HEK293 (cell line): ENCODE measurements around the gene KCNK15.

Source experiments
- CTCF ChIA-PET: fragments of 350-600 bp; formaldehyde crosslinking; extraction: SDS; loops from one replicate; lab custom pipeline; 2021; ENCODE audit warnings: antibody characterized with exemption; lab: Yijun Ruan, JAX
- POLR2A ChIA-PET: fragments of 300-600 bp; formaldehyde crosslinking; extraction: SDS; loops from one replicate; lab custom pipeline; 2020; ENCODE audit warnings: antibody characterized with exemption, inconsistent platforms; lab: Yijun Ruan, JAX
- H3K27ac ChIP-seq: fragments of 200-500 bp; sonication (Bioruptor generic); 2 replicates; pipeline ENCODE4 v1.5.1; 2014; ENCODE audit warnings: low read depth, low read length, control low read depth, inconsistent platforms; ENCODE audit errors: extremely low read depth
- H3K36me3 ChIP-seq, 2 experiments: fragments of 200-500 bp in 1 of 2; sonication (Bioruptor generic) in 1 of 2; 1 replicate in 1 of 2; 2 replicates in 1 of 2; pipeline ENCODE4 v1.5.1; 2014 to 2017; ENCODE audit warnings: inconsistent platforms in 2 of 2, low read length in 2 of 2; ENCODE audit not compliant: control insufficient read depth in 2 of 2, insufficient read depth in 1 of 2
- H3K4me1 ChIP-seq: fragments of 200-500 bp; sonication (Bioruptor generic); 2 replicates; pipeline ENCODE4 v1.5.1; 2014; ENCODE audit warnings: mild to moderate bottlenecking, low read length, inconsistent platforms; ENCODE audit not compliant: control insufficient read depth, insufficient read depth
- H3K4me3 ChIP-seq: 2 replicates; pipeline ENCODE4 v1.5.1; 2011; ENCODE audit warnings: low read depth, mild to moderate bottlenecking, control low read depth, low read length, moderate library complexity
- H3K9me3 ChIP-seq: fragments of 200-500 bp; sonication (Bioruptor generic); 2 replicates; pipeline ENCODE4 v1.5.1; 2014; ENCODE audit warnings: low read depth, low read length, inconsistent platforms; ENCODE audit not compliant: control insufficient read depth, insufficient read depth
- BCL11A ChIP-seq: fragments of 450-650 bp; formaldehyde crosslinking; IDR thresholded peaks from 2 replicates; pipeline ENCODE4 v1.5.1; 2016; ENCODE audit warnings: low read depth, missing biosample characterization, missing genetic modification characterization
- BCL11B ChIP-seq: fragments of 450-650 bp; formaldehyde crosslinking; IDR thresholded peaks from 2 replicates; pipeline ENCODE4 v1.5.1; 2016; ENCODE audit warnings: low read depth, missing biosample characterization, missing genetic modification characterization
- FEZF1 ChIP-seq: fragments of 450-650 bp; formaldehyde crosslinking; IDR thresholded peaks from 2 replicates; pipeline ENCODE4 v1.5.1; 2016; ENCODE audit warnings: missing biosample characterization, missing genetic modification characterization
- KLF7 ChIP-seq: fragments of 450-650 bp; formaldehyde crosslinking; IDR thresholded peaks from 2 replicates; pipeline ENCODE4 v1.5.1; 2016; ENCODE audit warnings: missing biosample characterization, missing genetic modification characterization, borderline replicate concordance
- SCRT2 ChIP-seq: fragments of 450-650 bp; formaldehyde crosslinking; IDR thresholded peaks from 2 replicates; pipeline ENCODE4 v1.5.1; 2016; ENCODE audit warnings: missing biosample characterization, missing genetic modification characterization
- SP2 ChIP-seq: fragments of 450-650 bp; formaldehyde crosslinking; IDR thresholded peaks from 2 replicates; pipeline ENCODE4 v1.5.1; 2016; ENCODE audit warnings: missing biosample characterization, missing genetic modification characterization
- SP3 ChIP-seq: fragments of 450-650 bp; formaldehyde crosslinking; IDR thresholded peaks from 2 replicates; pipeline ENCODE4 v1.5.1; 2016; ENCODE audit warnings: missing biosample characterization, missing genetic modification characterization
- SP7 ChIP-seq: fragments of 450-650 bp; formaldehyde crosslinking; IDR thresholded peaks from 2 replicates; pipeline ENCODE4 v1.5.1; 2016; ENCODE audit warnings: missing biosample characterization, missing genetic modification characterization
- TRIM28 ChIP-seq: IDR thresholded peaks from 2 replicates; pipeline ENCODE4 v1.6.1; 2011; ENCODE audit warnings: low read length, control low read depth, borderline replicate concordance
- ZBTB17 ChIP-seq: fragments of 450-650 bp; formaldehyde crosslinking; IDR thresholded peaks from 2 replicates; pipeline ENCODE4 v1.5.1; 2016; ENCODE audit warnings: missing biosample characterization, missing genetic modification characterization
- ZNF121 ChIP-seq: fragments of 450-650 bp; formaldehyde crosslinking; IDR thresholded peaks from 2 replicates; pipeline ENCODE4 v1.5.1; 2016; ENCODE audit warnings: missing biosample characterization, missing genetic modification characterization
- ZNF19 ChIP-seq: fragments of 450-650 bp; formaldehyde crosslinking; IDR thresholded peaks from 2 replicates; pipeline ENCODE4; 2016; ENCODE audit warnings: missing biosample characterization, missing genetic modification characterization, low read depth
- ZNF335 ChIP-seq: fragments of 450-650 bp; formaldehyde crosslinking; conservative IDR thresholded peaks from 2 replicates; pipeline ENCODE4 v1.5.1; 2016; ENCODE audit warnings: missing biosample characterization, missing genetic modification characterization
- ZNF48 ChIP-seq: fragments of 450-650 bp; formaldehyde crosslinking; IDR thresholded peaks from 2 replicates; pipeline ENCODE4 v1.5.1; 2016; ENCODE audit warnings: missing biosample characterization, missing genetic modification characterization
- ZNF549 ChIP-seq: fragments of 450-650 bp; IDR thresholded peaks from 2 replicates; pipeline ENCODE4 v1.5.1; 2018; ENCODE audit warnings: missing biosample characterization, missing genetic modification characterization, mild to moderate bottlenecking, inconsistent platforms, moderate library complexity
- ZNF555 ChIP-seq: fragments of 450-650 bp; formaldehyde crosslinking; conservative IDR thresholded peaks from 2 replicates; pipeline ENCODE4 v1.5.1; 2017; ENCODE audit warnings: missing biosample characterization, mild to moderate bottlenecking, missing genetic modification characterization, inconsistent platforms
- ZNF596 ChIP-seq: fragments of 450-650 bp; IDR thresholded peaks from 2 replicates; pipeline ENCODE4 v1.5.0; 2018; ENCODE audit warnings: missing biosample characterization, mild to moderate bottlenecking, missing genetic modification characterization, moderate library complexity
- ZNF76 ChIP-seq: fragments of 450-650 bp; formaldehyde crosslinking; IDR thresholded peaks from 2 replicates; pipeline ENCODE4; 2016; ENCODE audit warnings: low read depth, missing biosample characterization, missing genetic modification characterization, borderline replicate concordance
- TF ChIP-seq, protein P1 (sequence below): fragments of 450-650 bp; formaldehyde crosslinking; conservative IDR thresholded peaks from 2 replicates; pipeline ENCODE4 v1.5.1; 2016; ENCODE audit warnings: low read depth, missing biosample characterization, missing genetic modification characterization

KCNK15 gene

GRCh38 chr20:44738813-44739477 lies 6.7 kb upstream of the KCNK15 start:
- no peaks in the 10 kb centered on the region for H3K36me3 ChIP-seq
- TF ChIP-seq ZNF19 = no peak
- TF ChIP-seq SP2 = 0 out of 2 replicates have a peak, but pooled peaks have one; percentile 16
- 0 out of 2 replicates have a peak, but pooled peaks have one; percentile 21 for TF ChIP-seq SP3
- TF ChIP-seq FEZF1 = peak; percentile 96
- no peak for TF ChIP-seq BCL11A
- no peak for TF ChIP-seq ZNF48 (tag by site-specific recombination)
- TF ChIP-seq KLF7 (tag by site-specific recombination) = no peak
- TF ChIP-seq BCL11B = no peak
- no peak for TF ChIP-seq ZNF549 (tag by site-specific recombination)
- TF ChIP-seq ZNF555 = no peak
- TF ChIP-seq SP7 (tag by site-specific recombination) = no peak
- TF ChIP-seq ZNF335 (tag by site-specific recombination) = peak; percentile 52
- TF ChIP-seq ZBTB17 (tag by site-specific recombination) = peak; percentile 91
- TF ChIP-seq, protein P1, sequence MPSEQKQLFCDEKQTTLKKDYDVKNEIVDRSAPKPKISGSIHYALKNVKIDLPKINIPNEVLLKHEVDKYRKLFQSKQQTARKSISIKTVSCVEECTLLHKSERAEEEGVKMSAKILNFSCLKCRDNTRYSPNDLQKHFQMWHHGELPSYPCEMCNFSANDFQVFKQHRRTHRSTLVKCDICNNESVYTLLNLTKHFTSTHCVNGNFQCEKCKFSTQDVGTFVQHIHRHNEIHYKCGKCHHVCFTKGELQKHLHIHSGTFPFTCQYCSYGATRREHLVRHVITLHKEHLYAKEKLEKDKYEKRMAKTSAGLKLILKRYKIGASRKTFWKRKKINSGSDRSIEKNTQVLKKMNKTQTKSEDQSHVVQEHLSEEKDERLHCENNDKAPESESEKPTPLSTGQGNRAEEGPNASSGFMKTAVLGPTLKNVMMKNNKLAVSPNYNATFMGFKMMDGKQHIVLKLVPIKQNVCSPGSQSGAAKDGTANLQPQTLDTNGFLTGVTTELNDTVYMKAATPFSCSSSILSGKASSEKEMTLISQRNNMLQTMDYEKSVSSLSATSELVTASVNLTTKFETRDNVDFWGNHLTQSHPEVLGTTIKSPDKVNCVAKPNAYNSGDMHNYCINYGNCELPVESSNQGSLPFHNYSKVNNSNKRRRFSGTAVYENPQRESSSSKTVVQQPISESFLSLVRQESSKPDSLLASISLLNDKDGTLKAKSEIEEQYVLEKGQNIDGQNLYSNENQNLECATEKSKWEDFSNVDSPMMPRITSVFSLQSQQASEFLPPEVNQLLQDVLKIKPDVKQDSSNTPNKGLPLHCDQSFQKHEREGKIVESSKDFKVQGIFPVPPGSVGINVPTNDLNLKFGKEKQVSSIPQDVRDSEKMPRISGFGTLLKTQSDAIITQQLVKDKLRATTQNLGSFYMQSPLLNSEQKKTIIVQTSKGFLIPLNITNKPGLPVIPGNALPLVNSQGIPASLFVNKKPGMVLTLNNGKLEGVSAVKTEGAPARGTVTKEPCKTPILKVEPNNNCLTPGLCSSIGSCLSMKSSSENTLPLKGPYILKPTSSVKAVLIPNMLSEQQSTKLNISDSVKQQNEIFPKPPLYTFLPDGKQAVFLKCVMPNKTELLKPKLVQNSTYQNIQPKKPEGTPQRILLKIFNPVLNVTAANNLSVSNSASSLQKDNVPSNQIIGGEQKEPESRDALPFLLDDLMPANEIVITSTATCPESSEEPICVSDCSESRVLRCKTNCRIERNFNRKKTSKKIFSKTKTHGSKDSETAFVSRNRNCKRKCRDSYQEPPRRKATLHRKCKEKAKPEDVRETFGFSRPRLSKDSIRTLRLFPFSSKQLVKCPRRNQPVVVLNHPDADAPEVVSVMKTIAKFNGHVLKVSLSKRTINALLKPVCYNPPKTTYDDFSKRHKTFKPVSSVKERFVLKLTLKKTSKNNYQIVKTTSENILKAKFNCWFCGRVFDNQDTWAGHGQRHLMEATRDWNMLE (tag by site-specific recombination) = peak; percentile 36; the same call in 1 of the 2 replicates
- no peak for TF ChIP-seq ZNF121 (tag by site-specific recombination)
- TF ChIP-seq ZNF76 (tag by site-specific recombination) = peak; percentile 78; the same call in 1 of the 2 replicates
- TF ChIP-seq, all 188 proteins: peak for 7
- ChIA-PET CTCF (interaction anchor here (1.0 to 3.6 kb wide), 3 partner anchors 8 to 128 kb away, joined by 3 to 21 read pairs (median 12); no protein-coding TSS in a partner anchor), POLR2A (no interaction called here)
- Histone ChIP-seq H3K9me3 (no peaks in the 10 kb centered on the region), H3K27ac (no peak overlapping the region), H3K4me3 (no peak overlapping the region), H3K4me1 (no peaks in the 10 kb centered on the region)

DNA sequence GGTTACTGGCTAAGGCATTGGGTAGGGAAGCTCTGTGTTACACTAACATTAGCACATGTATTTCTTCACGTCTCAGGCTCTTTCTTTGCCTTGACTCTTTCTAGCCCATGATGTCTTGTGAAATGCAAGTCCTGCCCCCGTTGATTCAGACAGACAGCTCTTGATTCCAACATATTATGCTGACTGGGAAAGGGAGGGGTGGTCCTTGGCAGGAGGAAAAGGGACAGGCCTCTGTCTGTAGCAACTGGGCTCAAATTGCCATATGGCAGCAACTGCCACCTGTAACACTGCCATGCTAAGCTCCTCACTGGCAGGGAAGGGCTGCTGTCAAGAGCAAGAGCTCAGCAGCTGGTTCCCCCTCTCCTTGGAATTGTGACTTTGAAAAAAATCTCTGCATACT lies 5.7 kb upstream of the KCNK15 start:
- no peak overlapping the region for H3K4me3 ChIP-seq
- CTCF ChIA-PET = interaction anchor here (0.6 to 3.0 kb wide), 2 partner anchors 55 to 70 kb away, joined by 4 to 12 read pairs; no protein-coding TSS in a partner anchor
- POLR2A ChIA-PET = no interaction called here
- no peaks in the 10 kb centered on the region for H3K4me1 ChIP-seq
- H3K27ac ChIP-seq = no peak overlapping the region
- no peaks in the 10 kb centered on the region for H3K36me3 ChIP-seq
- TF ChIP-seq ZNF596 (no peak), TRIM28 (no peak), SCRT2 (tag by site-specific recombination) (peak; percentile 59)
- TF ChIP-seq, all 188 proteins: peak for 1
- H3K9me3 ChIP-seq = no peaks in the 10 kb centered on the region
